HL-60/S4 treated with phorbol 12-myristate 13-acetate at 8.2 ng/mL for 4 days and 3 days (cell line): ENCODE results near the gene DISP1.

Experiments used
- in situ Hi-C: fragments of 300-500 bp; cut with MboI; formaldehyde crosslinking; loops from 2 replicates; pipeline ENCODE4 v1.15.0; 2022; ENCODE audit warnings: low sequenced_read_pairs

Gene DISP1, protein sequence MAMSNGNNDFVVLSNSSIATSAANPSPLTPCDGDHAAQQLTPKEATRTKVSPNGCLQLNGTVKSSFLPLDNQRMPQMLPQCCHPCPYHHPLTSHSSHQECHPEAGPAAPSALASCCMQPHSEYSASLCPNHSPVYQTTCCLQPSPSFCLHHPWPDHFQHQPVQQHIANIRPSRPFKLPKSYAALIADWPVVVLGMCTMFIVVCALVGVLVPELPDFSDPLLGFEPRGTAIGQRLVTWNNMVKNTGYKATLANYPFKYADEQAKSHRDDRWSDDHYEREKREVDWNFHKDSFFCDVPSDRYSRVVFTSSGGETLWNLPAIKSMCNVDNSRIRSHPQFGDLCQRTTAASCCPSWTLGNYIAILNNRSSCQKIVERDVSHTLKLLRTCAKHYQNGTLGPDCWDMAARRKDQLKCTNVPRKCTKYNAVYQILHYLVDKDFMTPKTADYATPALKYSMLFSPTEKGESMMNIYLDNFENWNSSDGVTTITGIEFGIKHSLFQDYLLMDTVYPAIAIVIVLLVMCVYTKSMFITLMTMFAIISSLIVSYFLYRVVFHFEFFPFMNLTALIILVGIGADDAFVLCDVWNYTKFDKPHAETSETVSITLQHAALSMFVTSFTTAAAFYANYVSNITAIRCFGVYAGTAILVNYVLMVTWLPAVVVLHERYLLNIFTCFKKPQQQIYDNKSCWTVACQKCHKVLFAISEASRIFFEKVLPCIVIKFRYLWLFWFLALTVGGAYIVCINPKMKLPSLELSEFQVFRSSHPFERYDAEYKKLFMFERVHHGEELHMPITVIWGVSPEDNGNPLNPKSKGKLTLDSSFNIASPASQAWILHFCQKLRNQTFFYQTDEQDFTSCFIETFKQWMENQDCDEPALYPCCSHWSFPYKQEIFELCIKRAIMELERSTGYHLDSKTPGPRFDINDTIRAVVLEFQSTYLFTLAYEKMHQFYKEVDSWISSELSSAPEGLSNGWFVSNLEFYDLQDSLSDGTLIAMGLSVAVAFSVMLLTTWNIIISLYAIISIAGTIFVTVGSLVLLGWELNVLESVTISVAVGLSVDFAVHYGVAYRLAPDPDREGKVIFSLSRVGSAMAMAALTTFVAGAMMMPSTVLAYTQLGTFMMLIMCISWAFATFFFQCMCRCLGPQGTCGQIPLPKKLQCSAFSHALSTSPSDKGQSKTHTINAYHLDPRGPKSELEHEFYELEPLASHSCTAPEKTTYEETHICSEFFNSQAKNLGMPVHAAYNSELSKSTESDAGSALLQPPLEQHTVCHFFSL (N-terminal part only)

DNA sequence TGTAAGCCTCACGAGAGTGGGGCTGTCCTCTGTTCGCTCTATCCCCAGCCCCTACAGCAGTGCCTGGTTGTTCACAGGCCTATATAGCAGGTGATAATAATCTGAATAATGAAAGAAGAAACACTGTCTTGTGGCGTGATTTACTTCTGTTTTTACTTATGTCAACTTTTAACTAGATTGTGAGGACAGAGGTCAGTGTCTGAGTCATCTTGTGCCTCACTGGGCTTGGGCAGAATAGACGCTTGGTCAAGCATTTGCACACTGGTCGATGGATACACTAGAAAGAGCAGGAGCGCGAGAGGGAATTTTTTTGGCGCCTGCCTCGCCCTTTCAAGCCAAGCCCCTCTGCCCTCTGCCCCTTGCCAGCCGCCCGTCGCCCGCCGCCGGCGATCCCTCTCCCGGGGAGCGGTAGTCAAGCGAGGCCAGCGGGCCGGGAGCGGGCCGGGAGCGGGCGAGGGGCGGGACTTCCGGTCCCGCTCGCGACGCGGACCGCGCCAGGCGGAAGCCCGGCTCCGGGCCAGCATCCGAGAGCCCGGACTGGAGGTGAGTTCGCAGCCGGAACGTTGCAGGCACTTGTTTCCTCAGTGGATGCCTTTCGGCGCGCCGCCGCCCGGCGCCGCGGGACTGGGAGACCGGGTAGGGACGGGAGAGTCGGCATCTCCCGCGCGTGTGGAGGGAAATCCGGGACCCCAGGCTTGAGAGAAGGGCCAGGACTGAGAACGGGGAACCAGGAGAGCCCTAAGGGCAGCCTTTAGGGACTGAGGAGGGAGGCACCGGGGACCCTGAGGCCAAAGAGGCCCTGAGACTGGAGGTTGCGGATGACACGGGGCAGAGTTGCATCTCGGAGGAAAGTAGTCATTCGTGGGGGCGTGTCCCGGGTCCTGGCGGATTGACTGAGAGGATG is at the start of gene DISP1:
TSS of gene DISP1 (plus strand) at position 504 of the 904 bp plus-strand sequence. CDS start 127,785 bp downstream, outside the sequence.
- in situ Hi-C loops = no loop called here

DNA sequence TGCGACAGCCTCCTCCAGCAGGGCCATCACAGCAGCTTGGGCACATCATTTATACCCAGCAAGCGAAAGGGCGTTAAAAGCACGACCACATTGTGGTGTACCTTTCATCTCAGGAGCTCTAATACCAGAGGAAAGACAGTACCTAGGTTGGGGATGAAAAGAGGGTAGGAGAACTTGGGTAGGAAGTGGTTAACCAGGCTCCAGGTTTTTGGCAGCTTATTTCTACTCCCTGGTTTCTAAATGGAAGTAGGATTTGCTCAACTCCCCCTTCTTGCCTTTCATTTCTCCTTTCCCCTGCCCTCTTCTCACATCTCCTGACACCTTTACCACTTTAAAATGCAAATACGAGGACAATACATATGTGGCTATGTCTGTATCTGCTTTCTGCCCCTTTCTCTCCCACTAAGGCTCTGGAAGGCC is 47.7 kb upstream of the DISP1 start:
- in situ Hi-C loops = no loop called here

DNA sequence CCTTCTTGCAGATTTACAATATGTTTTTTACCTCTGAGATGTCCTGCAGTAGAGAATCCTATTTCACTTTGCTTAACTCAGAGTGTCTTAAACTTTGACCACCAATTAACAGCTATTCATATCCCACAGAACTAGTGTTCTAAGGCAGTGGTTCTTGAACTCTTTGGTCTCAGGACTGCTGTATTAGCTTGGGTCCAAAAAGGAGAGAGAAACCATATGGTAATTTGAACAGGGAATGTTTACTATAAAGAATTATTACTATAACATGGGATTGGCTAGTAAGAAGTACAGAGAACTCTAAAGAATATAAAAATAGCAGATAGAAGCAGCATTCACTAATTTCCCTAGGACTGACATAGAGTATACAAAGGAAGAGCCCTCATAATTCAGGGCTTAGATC is 46.2 kb upstream of the DISP1 start:
- in situ Hi-C loops = no loop called here

DNA sequence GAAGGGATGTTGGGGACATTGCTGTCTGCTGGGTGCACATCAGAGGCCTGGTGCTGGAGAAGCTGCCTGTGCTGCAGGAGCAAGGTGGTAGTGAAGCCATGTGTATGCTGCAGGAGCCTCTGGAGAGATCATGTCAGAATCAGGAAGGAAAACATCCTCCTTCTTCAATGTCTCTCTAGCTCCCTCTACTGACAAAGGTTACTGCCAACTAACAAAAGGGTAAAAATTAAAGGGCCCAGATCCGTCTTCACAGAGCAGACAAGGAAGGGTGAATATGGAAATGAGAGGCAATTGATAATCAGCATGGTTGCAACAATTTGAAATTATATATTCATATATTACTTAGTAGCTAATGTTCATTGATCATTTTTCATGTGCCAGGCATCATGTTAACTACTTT is 45.7 kb upstream of the DISP1 start:
- in situ Hi-C loops = no loop called here

DNA sequence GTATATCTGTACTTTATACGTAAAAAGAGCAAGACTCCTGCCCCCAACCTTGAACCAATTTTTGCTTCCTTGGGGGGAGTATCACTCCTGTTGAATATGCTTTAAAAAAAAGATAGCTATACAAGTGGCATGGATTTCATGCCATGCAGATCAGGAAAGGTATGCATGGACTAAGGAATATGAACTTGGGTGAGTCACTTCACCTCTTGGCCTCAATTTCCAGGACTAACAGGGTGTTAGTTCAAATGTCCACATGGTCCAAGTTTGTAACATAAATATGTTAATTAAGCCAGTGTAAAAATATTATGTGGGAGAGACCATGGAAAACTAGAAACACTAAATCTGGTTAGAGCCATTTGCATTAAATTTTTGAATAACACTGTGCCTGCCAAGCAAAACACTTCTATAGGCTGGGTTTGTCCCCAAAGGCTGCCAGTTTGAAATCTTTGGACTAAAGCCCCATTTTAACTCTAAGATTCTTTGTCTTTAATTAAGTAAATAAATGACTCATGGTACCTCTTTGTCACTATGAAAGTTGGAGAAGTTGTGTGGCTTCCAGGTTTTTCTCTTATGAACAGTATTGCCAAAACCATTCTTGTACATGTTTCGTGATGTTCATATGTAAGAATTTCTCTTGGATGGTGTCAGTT is 44.7 kb upstream of the DISP1 start:
- in situ Hi-C loops = no loop called here

DNA sequence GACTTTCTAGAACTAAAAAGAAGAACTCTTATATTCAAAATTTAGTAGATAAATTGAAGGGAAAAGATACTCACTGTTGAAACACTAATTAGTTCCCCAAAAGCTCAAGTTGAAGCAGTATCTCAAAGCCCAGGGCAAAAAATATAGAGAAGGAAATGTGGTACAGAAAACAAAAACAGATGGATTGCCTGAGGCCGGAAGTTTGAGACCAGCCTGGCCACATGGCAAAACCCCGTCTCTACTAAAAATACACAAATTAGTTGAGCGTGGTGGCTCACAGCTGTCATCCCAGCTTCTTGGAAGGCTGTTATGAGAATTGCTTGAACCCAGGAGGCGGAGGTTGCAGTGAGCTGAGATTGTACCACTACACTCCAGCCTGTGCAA is 41.9 kb upstream of the DISP1 start:
- in situ Hi-C loops = no loop called here

DNA sequence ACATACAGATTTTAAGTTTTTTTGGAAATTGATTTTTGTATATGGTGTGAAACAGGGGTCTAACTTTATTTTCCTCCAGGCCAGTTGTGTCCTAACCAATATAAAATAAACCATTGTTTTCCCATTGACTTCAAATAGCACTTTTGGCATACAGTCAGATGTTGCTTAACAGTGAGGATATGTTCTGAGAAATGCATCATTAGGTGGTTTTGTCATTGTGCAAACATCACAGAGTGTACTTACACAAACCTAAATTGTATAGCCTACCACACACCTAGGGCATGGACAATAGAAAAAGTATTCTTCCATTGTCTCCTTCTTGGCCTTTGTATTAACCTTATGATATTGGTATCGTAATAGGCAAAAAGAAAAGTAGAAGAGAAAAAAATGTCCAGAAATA is 37.4 kb upstream of the DISP1 start:
- in situ Hi-C loops = no loop called here

DNA sequence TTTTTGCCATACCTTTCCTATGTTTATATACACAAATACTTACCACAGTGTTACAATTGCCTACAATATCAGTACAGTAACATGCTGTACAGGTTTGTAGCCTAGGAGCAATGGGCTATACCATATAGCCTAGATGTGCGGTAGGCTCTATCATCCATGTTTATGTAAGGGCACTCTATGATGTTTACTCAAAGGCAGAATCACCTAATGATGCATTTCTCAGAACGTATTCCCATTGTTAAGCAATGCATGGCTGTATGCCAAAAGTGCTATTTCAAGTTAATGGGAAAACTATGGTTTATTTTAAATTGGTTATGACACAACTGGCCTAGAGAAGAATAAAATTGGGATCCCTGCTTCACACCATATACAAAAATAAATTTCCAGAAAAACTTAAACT is 36.9 kb upstream of the DISP1 start:
- in situ Hi-C loops = no loop called here

DNA sequence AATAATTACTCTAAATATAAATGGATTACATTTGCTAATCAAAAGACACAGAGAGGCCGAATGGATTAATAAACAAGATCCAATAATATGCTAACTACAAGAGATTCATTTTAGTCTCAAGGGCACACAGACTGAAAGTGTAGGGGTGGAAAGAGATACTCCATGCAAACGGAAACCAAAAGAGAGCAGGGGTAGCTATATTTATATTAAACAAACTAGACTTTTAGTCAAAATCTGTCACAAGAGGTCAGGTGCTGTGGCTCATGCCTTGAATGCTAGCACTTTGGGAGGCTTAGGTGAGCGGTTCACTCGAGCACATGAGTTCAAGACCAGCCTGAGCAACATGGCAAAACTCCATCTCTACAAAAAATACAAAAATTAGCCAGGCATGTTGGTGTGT is 33.6 kb upstream of the DISP1 start:
- in situ Hi-C loops = no loop called here

DNA sequence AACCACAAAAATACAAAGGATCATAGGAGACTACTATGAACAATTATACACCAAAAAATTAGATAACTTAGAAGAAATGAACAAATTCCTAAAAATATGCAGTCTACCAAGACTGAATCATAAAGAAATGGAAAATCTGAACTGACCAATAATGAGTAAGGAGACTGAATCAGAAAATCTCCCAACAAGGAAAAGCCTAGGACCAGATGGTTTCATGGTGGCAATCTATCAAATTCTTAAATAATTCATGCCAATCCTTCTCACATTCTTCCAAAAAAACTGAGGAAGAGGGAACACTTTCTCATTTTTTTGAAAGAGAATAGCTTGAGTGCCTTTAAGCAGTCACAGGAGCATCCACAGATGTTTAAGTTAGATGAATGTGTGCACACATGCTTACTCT is 31.8 kb upstream of the DISP1 start:
- in situ Hi-C loops = no loop called here

DNA sequence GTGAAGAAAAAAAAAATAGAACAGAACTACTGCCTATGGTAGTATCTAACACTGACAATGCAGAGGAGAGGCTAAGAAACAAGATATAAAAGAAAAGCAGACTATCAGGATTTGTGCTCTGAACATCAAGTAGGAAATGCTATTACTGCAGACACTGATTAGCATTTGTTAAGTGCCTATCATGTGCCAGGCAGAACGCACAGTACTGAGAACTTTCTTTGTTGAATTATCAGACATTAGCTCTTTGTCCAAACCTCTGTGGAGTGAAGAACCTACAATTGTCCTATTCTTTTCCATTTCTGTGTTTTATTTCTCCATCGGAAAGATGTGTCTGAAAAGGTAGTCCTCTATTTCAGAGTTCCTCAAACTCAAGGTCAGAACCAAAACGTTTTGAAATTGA is 30.5 kb upstream of the DISP1 start:
- in situ Hi-C loops = no loop called here

DNA sequence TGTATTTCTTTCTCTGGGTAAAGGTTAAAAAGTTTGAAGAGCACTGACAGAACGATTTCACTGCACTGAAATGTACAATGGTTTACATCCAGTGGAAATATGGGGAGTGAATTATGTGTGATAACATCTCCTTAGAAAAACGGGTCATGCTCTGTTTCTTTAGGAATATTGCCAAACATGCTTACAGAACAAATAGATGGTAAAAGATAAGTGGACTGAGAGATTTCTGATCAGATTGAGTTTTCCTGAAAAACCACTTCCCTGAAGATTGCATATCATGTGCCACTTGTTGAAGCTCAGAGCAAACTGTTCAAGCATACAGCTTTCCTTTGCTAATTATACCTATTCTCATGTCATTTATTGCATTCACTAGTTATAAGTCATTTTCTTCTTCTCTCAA is 29.9 kb upstream of the DISP1 start:
- in situ Hi-C loops = no loop called here

DNA sequence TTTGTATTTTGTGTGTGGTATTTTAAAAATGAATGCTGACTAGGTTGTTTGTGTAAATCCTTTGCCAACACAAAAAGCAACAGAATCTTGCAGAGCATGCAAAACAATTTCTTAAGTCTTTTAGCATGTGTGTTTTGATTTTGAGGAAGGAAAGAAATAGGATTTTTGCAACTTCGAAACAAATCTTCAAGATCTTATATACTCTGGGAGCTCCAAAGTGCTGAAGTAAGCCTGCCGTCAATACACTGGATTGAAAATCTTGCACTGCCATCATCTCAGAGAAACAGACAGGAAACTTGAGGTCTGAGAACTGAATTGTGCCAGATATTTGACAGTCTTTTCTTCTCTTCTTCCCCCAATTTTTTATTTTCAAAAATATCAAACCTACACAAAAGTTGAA is 29.3 kb upstream of the DISP1 start:
- in situ Hi-C loops = no loop called here

DNA sequence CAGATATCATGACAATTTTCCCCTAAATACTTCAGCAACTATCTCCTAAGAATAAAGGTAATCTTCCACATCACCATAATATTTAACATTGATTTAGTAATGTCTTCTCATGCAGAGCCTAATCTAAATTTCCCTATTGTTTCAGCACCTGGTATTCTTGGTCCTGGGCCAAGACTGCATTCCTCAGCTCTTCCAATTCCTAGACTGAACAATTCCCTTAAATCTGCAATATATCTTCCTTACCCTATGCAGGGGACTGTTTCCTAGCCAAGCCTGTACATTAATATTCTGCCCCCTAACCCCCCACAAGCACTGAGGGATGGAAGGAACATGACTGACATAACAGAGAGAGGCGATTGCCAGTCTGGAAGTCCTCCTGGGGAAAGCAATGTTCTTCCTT is 28.7 kb upstream of the DISP1 start:
- in situ Hi-C loops = no loop called here

DNA sequence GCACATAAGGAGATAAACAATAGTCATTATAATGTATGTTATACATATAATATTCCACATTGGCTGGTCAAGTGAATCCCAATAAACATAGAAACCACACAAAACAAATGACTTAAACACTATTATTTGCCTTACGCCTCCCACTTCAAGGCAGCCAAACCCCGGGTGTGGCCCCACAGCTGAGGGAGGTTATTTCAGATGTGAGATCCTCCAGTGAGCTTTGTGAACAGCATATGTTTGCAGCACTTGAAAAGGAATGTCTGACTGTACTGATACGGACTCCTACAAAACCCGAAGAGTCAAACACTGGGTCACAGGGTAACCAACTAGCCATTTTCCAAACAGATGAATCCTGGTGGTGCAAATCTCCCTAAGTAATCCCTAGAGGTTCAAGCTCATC is 27.1 kb upstream of the DISP1 start:
- in situ Hi-C loops = no loop called here

DNA sequence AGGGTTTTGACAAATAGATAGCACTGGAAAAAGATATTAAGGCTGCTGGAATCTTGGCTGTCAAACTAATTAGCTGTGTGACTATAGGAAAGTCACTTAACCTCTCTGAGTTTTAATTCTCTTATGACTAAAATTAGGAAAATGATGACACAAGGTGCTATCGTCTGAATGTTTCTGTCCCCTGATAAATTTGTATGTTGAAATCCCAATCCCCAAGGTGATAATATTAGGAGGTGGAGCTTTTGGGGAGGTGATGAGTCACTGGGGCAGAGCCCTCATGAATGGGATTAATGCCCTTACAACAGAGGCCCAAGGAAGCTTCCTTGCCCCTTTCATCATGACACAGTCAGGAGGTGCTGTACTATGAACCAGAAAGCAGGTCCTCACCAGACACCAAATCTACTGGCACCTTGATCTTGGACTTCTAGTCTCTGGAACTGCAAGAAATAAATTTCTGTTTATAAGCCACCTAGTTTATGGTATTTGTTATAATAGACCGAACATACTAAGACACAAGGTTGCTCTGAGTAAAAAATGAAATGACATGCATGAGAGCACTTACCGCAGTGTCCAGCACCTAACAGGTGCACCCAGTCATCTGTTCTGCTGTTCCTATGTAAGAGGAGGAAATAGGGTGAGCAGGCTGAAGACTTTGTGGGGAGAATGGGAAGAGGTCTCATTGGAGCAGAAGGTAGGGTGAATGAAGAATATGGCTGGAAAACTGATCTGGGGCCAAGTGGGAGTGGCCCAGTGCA is 26.3 kb upstream of the DISP1 start:
- in situ Hi-C loops = no loop called here

DNA sequence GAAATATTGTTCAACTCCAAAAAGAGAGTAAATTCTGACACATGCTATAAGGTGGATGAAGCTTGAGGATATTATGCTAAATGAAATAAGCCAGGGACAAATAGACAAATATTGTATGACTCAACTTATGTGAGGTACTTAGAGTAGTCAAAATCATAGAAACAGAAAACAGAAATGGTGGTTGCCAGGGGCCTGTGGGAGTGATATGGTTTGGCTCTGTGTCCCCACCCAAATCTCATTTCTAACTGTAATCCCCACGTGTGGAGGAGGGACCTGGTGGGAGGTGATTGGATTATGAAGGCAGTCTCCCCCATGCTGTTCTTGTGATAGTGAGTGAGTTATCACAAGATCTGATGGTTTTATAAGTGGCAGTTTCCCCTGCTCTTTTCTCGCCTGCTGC is 24.7 kb upstream of the DISP1 start:
- in situ Hi-C loops = no loop called here

DNA sequence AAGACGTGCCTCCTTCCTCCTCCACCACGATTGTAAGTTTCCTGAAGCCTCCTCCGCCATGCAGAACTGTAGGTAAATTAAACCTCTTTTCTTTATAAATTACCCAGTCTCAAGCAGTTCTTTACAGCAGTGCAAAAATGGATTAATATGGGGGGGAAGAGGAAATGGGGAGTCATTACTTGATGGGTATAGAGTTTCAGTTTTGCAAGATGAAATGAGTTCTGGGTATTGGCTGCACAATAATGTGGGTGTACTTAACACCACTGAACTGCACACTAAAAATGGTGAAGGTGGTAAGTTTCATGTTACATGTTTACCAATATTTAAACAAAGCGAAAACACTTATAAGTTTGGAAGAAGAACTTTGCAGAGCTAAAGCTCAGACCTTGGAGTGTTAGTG is 24.3 kb upstream of the DISP1 start:
- in situ Hi-C loops = no loop called here
